ENCODE measurements around the gene ULK4.
A peak's percentile ranks its signal among the peaks of the same experiment; 100 is the strongest.

ULK4 gene

GRCh38 chr3:41198526-41198925 lies 763.4 kb downstream of the ULK4 start:
- no peak for DNase-seq
- TF ChIP-seq CTCF (IDR thresholded peaks at IDR 0.05; ENCODE audit: low read depth, low read length, missing control alignments): no peak

GRCh38 chr3:41198046-41198445 lies 763.9 kb downstream of the ULK4 start:
- Histone ChIP-seq H3K36me3 (replicated peaks) (no peaks in the 10 kb centered on the region), H3K27ac (no peak overlapping the region), H3K4me3 (ENCODE audit: low read depth, low read length) (no peak overlapping the region), H3K27me3 (replicated peaks) (no peaks in the 10 kb centered on the region)
- no peak for DNase-seq
- in situ Hi-C loops (cut with HindIII; ENCODE audit: low pct_ligation_motif_present, low sequenced_read_pairs): no loop called here
- TF ChIP-seq CTCF (IDR thresholded peaks at IDR 0.05; ENCODE audit: low read depth, low read length, missing control alignments): no peak

More at GRCh38 chr3:41198526-41198925, 763.4 kb downstream of the ULK4 start:
- in situ Hi-C loops (cut with HindIII; ENCODE audit: low pct_ligation_motif_present, low sequenced_read_pairs): no loop called here
- Histone ChIP-seq H3K4me3 (ENCODE audit: low read depth, low read length) (peak overlapping the region; percentile 93), H3K27ac (peak overlapping the region; percentile 89), H3K36me3 (replicated peaks) (no peaks in the 10 kb centered on the region), H3K27me3 (replicated peaks) (no peaks in the 10 kb centered on the region)

Data from brain microvascular endothelial cell (primary cell).